ENCODE measurements around the gene RTEL1.

DNA sequence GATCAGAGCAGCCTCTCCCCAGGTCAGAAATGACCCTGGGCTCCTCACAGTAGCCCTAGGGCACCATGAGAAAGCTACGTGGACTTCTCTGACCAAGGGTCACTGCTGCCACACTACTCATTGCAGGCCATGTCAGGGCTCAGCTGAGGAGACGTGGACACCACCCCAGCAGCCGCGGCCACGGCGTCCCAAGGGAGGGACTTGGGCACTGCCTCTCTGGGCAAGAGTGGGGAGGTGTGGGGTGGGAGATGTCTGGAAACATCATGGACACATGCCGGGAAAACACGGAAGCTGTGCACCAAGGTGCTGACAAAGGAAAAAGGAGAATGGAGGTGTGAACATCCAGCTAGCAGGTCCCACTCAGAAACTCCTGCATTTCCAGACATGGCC, 40.2 kb upstream of the RTEL1 start:
- TF ChIP-seq, protein P1, sequence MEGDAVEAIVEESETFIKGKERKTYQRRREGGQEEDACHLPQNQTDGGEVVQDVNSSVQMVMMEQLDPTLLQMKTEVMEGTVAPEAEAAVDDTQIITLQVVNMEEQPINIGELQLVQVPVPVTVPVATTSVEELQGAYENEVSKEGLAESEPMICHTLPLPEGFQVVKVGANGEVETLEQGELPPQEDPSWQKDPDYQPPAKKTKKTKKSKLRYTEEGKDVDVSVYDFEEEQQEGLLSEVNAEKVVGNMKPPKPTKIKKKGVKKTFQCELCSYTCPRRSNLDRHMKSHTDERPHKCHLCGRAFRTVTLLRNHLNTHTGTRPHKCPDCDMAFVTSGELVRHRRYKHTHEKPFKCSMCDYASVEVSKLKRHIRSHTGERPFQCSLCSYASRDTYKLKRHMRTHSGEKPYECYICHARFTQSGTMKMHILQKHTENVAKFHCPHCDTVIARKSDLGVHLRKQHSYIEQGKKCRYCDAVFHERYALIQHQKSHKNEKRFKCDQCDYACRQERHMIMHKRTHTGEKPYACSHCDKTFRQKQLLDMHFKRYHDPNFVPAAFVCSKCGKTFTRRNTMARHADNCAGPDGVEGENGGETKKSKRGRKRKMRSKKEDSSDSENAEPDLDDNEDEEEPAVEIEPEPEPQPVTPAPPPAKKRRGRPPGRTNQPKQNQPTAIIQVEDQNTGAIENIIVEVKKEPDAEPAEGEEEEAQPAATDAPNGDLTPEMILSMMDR (IDR thresholded peaks at IDR 0.05): no peak
- no peak for TF ChIP-seq TCF7L2 (IDR thresholded peaks at IDR 0.05; ENCODE audit: low read depth, low read length)

All from Panc1 (cell line).